Progenitor cell of endocrine pancreas (in vitro differentiated cells): Measurements from ENCODE around the gene INMT. TPM values are rescaled to one million over a fixed set of nuclear protein-coding genes. Genes with fewer than 3 reads are reported as not detected.

Source experiments
- DNase-seq: peaks from one replicate; pipeline ENCODE4 v3.0.0; 2021; ENCODE audit warnings: low spot score; ENCODE audit not compliant: unreplicated experiment
- H3K27ac Mint-ChIP-seq: 2 replicates; pipeline ENCODE4 v1.8.0; 2021; ENCODE audit warnings: mild to moderate bottlenecking, moderate library complexity, mixed read lengths
- H3K27me3 Mint-ChIP-seq: 2 replicates; pipeline ENCODE4 v1.8.0; 2021; ENCODE audit warnings: mixed read lengths
- H3K36me3 Mint-ChIP-seq: 2 replicates; pipeline ENCODE4 v1.8.0; 2022; ENCODE audit warnings: mixed read lengths; ENCODE audit not compliant: insufficient read depth
- H3K4me1 Mint-ChIP-seq: 2 replicates; pipeline ENCODE4 v1.8.0; 2021; ENCODE audit warnings: low read depth, mixed read lengths
- H3K4me3 Mint-ChIP-seq: 2 replicates; pipeline ENCODE4 v1.8.0; 2021; ENCODE audit warnings: low read depth, mild to moderate bottlenecking, moderate library complexity, mixed read lengths
- H3K9me3 Mint-ChIP-seq: 2 replicates; pipeline ENCODE4 v1.8.0; 2021; ENCODE audit warnings: low read depth, mixed read lengths
- CTCF ChIP-seq: fragments of 200-600 bp; sonication (generic); IDR thresholded peaks from one replicate; pipeline ENCODE4 v1.5.0; 2021; ENCODE audit warnings: antibody characterized with exemption, mild to moderate bottlenecking; ENCODE audit not compliant: unreplicated experiment
- total RNA-seq: library from RNA; stranded (reverse); gene quantifications from 2 replicates; pipeline ENCODE4 v1.2.1, GENCODE V29; 2021

The INMT gene
- total RNA-seq, 1 donor from 2014 or later: 2.9 TPM

- no peaks in the 10 kb centered on the region for H3K36me3 Mint-ChIP-seq
- no peak overlapping the region for H3K4me3 Mint-ChIP-seq
- no peaks in the 10 kb centered on the region for H3K4me1 Mint-ChIP-seq
- H3K9me3 Mint-ChIP-seq: no peaks in the 10 kb centered on the region
- H3K27ac Mint-ChIP-seq: no peak overlapping the region
- no peak for DNase-seq
- no peaks in the 10 kb centered on the region for H3K27me3 Mint-ChIP-seq
- TF ChIP-seq CTCF: no peak
Measured at GRCh38 chr7:30731581-30731980, 20.4 kb upstream of the INMT start.

GRCh38 chr7:30732606-30733005, 19.3 kb upstream of the INMT start:
- H3K27me3 Mint-ChIP-seq: no peaks in the 10 kb centered on the region
- no peak for DNase-seq
- no peaks in the 10 kb centered on the region for H3K36me3 Mint-ChIP-seq
- no peak for TF ChIP-seq CTCF
- no peak overlapping the region for H3K4me3 Mint-ChIP-seq
- H3K27ac Mint-ChIP-seq: no peak overlapping the region
- H3K4me1 Mint-ChIP-seq: no peaks in the 10 kb centered on the region
- H3K9me3 Mint-ChIP-seq: no peaks in the 10 kb centered on the region

- no peak for TF ChIP-seq CTCF
- Mint-ChIP-seq H3K36me3 (no peaks in the 10 kb centered on the region), H3K9me3 (no peaks in the 10 kb centered on the region), H3K27me3 (no peaks in the 10 kb centered on the region), H3K27ac (no peak overlapping the region), H3K4me1 (no peaks in the 10 kb centered on the region), H3K4me3 (no peak overlapping the region)
- DNase-seq: no peak
Measured at GRCh38 chr7:30733216-30733615, 18.7 kb upstream of the INMT start.

GRCh38 chr7:30733691-30734090, 18.2 kb upstream of the INMT start:
- no peak overlapping the region for H3K4me3 Mint-ChIP-seq
- no peaks in the 10 kb centered on the region for H3K9me3 Mint-ChIP-seq
- H3K4me1 Mint-ChIP-seq: no peaks in the 10 kb centered on the region
- no peaks in the 10 kb centered on the region for H3K27me3 Mint-ChIP-seq
- no peak overlapping the region for H3K27ac Mint-ChIP-seq
- DNase-seq: no peak
- no peaks in the 10 kb centered on the region for H3K36me3 Mint-ChIP-seq
- TF ChIP-seq CTCF: no peak

GRCh38 chr7:30734497-30734896, 17.4 kb upstream of the INMT start:
- Mint-ChIP-seq H3K27ac (no peak overlapping the region), H3K36me3 (no peaks in the 10 kb centered on the region), H3K4me1 (no peaks in the 10 kb centered on the region), H3K9me3 (no peaks in the 10 kb centered on the region), H3K27me3 (no peaks in the 10 kb centered on the region), H3K4me3 (no peak overlapping the region)
- TF ChIP-seq CTCF: no peak
- no peak for DNase-seq
